ENCODE results near the gene MAP3K15.
"Not testable (repeated sequence)": the region's sequence is repeated elsewhere in the genome, so short reads cannot be mapped to it uniquely, and the experiment has no call there.

The MAP3K15 gene

GRCh38 chrX:19512961-19513360 is 2.3 kb downstream of the MAP3K15 start:
- DNase-seq (ENCODE audit: low read depth) = no peak

GRCh38 chrX:19512359-19512758 is 2.9 kb downstream of the MAP3K15 start:
- TF ChIP-seq CTCF (conservative IDR thresholded peaks at IDR 0.05; ENCODE audit: low read depth, low read length) = no peak
- no peak for DNase-seq (ENCODE audit: low read depth)
- no peak overlapping the region for H3K4me3 ChIP-seq (ENCODE audit: low read length)

More at GRCh38 chrX:19512961-19513360, 2.3 kb downstream of the MAP3K15 start:
- no peak for TF ChIP-seq CTCF (conservative IDR thresholded peaks at IDR 0.05; ENCODE audit: low read depth, low read length)
- no peak overlapping the region for H3K4me3 ChIP-seq (ENCODE audit: low read length)

GRCh38 chrX:19511796-19512195 is 3.5 kb downstream of the MAP3K15 start:
- not testable (repeated sequence) for H3K4me3 ChIP-seq (ENCODE audit: low read length); DNase-seq (ENCODE audit: low read depth)

GRCh38 chrX:19496711-19497110 is 18.6 kb downstream of the MAP3K15 start:
- DNase-seq (ENCODE audit: low read depth) = no peak
- no peak for TF ChIP-seq CTCF (conservative IDR thresholded peaks at IDR 0.05; ENCODE audit: low read depth, low read length)

GRCh38 chrX:19487520-19488200 is 27.6 kb downstream of the MAP3K15 start:
- DNase-seq (ENCODE audit: low read depth) = no peak
- H3K4me3 ChIP-seq (ENCODE audit: low read length) = no peak overlapping the region
- no peak for TF ChIP-seq CTCF (conservative IDR thresholded peaks at IDR 0.05; ENCODE audit: low read depth, low read length)

More at GRCh38 chrX:19496711-19497110, 18.6 kb downstream of the MAP3K15 start:
- H3K4me3 ChIP-seq (ENCODE audit: low read length) = no peak overlapping the region

- TF ChIP-seq CTCF (conservative IDR thresholded peaks at IDR 0.05; ENCODE audit: low read depth, low read length) = no peak
- H3K4me3 ChIP-seq (ENCODE audit: low read length) = no peak overlapping the region
- DNase-seq (ENCODE audit: low read depth) = no peak
Measured at GRCh38 chrX:19479458-19479857, 35.9 kb downstream of the MAP3K15 start.

- H3K4me3 ChIP-seq (ENCODE audit: low read length); DNase-seq (ENCODE audit: low read depth): not testable (repeated sequence)
Measured at GRCh38 chrX:19468383-19468782, 46.9 kb downstream of the MAP3K15 start.

- H3K4me3 ChIP-seq (ENCODE audit: low read length) = no peak overlapping the region
- DNase-seq (ENCODE audit: low read depth) = no peak
- no peak for TF ChIP-seq CTCF (conservative IDR thresholded peaks at IDR 0.05; ENCODE audit: low read depth, low read length)
Measured at GRCh38 chrX:19462879-19463278, 52.4 kb downstream of the MAP3K15 start.
